ENCODE data around the gene SEMA3G. TPM values are rescaled to one million over a fixed set of nuclear protein-coding genes. Genes with fewer than 3 reads are reported as not detected.

The SEMA3G gene
- total and polyA plus RNA-seq, 11 donors: 11.4 to 29.0 (median 14.4) TPM

DNA sequence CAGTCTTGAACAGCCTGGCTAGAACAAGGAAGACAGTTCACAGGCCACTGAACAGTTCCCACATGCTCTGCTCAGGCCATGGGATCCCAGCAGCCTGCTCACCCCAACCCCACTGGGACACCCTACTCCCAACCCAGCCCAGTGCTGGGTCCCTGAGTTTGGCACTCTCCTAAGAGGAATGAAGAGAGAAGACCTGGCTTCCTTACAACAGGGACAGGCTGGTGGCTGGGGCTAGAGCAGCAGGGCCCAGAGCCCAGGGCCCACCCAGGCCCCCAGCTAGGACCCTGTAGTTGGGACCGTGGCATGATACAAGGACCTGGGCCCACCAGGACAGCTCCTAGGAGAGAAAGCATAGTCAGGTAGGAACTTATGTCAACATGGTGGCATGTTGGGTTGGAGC, 43.4 kb downstream of the SEMA3G start:
- Histone ChIP-seq H3K4me1 (peaks cover 0 to 21% (median 3%) of the 10 kb centered on the region in 12 donors), H3K27ac (no peak overlapping the region), H3K36me3 (peaks cover 0 to 70% (median 59%) of the 10 kb centered on the region in 9 donors), H3K27me3 (no peaks in the 10 kb centered on the region), H3K4me3 (no peak overlapping the region), H3K9me3 (no peaks in the 10 kb centered on the region)
- DNase-seq (peak in 2 of 5 donors; percentile 17 to 48), ATAC-seq (no peak)
- TF ChIP-seq POLR2A (IDR thresholded peaks at IDR 0.05): no peak
- TF ChIP-seq, protein P1, sequence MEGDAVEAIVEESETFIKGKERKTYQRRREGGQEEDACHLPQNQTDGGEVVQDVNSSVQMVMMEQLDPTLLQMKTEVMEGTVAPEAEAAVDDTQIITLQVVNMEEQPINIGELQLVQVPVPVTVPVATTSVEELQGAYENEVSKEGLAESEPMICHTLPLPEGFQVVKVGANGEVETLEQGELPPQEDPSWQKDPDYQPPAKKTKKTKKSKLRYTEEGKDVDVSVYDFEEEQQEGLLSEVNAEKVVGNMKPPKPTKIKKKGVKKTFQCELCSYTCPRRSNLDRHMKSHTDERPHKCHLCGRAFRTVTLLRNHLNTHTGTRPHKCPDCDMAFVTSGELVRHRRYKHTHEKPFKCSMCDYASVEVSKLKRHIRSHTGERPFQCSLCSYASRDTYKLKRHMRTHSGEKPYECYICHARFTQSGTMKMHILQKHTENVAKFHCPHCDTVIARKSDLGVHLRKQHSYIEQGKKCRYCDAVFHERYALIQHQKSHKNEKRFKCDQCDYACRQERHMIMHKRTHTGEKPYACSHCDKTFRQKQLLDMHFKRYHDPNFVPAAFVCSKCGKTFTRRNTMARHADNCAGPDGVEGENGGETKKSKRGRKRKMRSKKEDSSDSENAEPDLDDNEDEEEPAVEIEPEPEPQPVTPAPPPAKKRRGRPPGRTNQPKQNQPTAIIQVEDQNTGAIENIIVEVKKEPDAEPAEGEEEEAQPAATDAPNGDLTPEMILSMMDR (IDR thresholded peaks at IDR 0.05): no peak
- 92 to 95% (median 94%) methylated on average over 1 of the region's 1 CpG; no CpG with 5 or more reads in 1 of the 4 donors for WGBS, 4 donors
- intact Hi-C loops (cut with DNase I): loop anchor here in 4 of 10 donors (5.0 to 10.0 kb wide), 4 partner anchors 117 to 917 kb away; partner anchors contain the start of genes GLYCTK (in 1 of the 4) and TWF2 (in 1 of the 4)

DNA sequence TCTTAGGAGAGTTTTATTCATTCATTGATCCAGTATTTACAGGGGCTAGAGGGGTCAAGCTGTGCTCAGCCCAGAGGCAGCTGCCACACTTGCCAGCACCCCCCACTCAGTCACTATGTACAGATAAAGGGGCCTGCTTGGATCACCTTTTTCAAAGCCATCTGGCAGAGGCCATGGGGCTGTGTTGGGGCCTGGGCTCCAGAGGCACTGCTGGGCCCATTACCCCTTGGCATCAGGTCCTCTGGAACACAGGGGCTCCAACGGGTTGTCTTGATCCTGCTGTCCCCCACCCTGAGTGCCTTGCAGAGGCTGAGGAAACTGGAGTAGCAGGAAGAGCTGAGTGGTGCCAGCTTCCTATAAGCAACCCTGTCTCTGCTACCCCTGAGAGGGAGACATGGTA, 43.9 kb downstream of the SEMA3G start:
- intact Hi-C loops (cut with DNase I): loop anchor here in 4 of 10 donors (5.0 to 10.0 kb wide), 4 partner anchors 116 to 916 kb away; partner anchors contain the start of genes GLYCTK (in 1 of the 4) and TWF2 (in 1 of the 4)
- Histone ChIP-seq H3K27me3 (no peaks in the 10 kb centered on the region), H3K36me3 (peaks cover 0 to 65% (median 54%) of the 10 kb centered on the region in 9 donors), H3K9me3 (no peaks in the 10 kb centered on the region), H3K4me1 (peaks cover 0 to 21% (median 3%) of the 10 kb centered on the region in 12 donors), H3K4me3 (no peak overlapping the region), H3K27ac (peak overlapping the region in 1 of 12 donors; percentile 29)
- ATAC-seq: peak in 1 of 4 donors; percentile 1
- no peak for DNase-seq
- TF ChIP-seq, protein P1 (IDR thresholded peaks at IDR 0.05): no peak
- TF ChIP-seq POLR2A (IDR thresholded peaks at IDR 0.05): no peak
- WGBS, 4 donors: 50 to 86% (median 78%) methylated on average over 1 of the region's 1 CpG

DNA sequence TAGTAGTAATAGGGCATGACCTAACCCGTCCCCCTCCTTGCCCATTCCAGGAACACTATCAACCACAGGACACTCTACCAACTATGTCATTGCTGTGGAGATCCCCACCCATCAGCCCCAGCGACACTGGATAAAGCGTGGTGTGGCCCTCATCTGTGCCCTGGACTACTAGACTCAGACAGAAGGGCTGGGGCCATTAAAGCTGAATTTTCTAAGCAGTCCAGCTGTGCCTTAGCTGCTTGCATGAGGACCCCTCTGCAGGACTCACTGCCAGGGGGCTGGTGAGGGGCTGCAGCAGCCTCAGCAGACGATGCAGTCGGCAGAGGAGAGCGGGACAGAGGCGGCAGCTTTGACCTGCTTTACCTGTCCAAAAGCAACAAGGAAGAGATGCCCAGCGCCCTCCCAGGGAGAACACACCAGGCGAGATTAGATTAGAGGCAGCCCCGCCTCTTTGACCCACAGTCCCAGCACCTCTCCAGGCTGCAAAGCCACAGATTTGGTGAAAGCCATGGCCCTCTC, 44.6 kb downstream of the SEMA3G start:
- ATAC-seq (peak; percentile 18 to 80 (median 46)), DNase-seq (peak in 2 of 5 donors; percentile 25 to 40)
- TF ChIP-seq, protein P1 (IDR thresholded peaks at IDR 0.05): no peak
- no peak for TF ChIP-seq POLR2A (IDR thresholded peaks at IDR 0.05)
- H3K27ac ChIP-seq: peak overlapping the region in 4 of 12 donors; percentile 22 to 64 (median 38)
- H3K36me3 ChIP-seq: peaks cover 0 to 58% (median 47%) of the 10 kb centered on the region in 9 donors
- H3K4me3 ChIP-seq: no peak overlapping the region
- no peaks in the 10 kb centered on the region for H3K9me3 ChIP-seq
- intact Hi-C loops (cut with DNase I): loop anchor here in 4 of 10 donors (5.0 to 10.0 kb wide), 4 partner anchors 116 to 916 kb away; partner anchors contain the start of genes GLYCTK (in 1 of the 4) and TWF2 (in 1 of the 4)
- WGBS, 4 donors: 75 to 82% (median 79%) methylated on average over 10 of the region's 10 CpGs
- no peaks in the 10 kb centered on the region for H3K27me3 ChIP-seq
- peaks cover 0 to 21% (median 3%) of the 10 kb centered on the region in 12 donors for H3K4me1 ChIP-seq

DNA sequence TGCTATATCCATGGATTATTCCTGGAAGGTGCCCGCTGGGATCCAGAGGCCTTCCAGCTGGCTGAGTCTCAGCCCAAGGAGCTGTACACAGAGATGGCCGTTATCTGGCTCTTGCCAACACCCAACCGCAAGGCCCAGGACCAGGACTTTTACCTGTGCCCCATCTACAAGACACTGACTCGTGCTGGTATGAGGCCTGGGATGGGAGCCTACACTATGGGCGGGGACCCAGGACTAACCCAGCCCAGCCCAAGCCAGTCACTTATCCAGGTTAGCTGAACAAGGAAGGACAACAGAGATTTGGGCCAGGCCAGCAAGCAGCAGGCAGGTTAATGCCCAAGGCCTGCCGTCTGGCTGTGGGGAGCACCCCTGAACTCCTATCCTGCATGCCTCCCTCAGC, 45.3 kb downstream of the SEMA3G start:
- no peak for TF ChIP-seq POLR2A (IDR thresholded peaks at IDR 0.05)
- TF ChIP-seq, protein P1 (IDR thresholded peaks at IDR 0.05): no peak
- WGBS, 4 donors: 83 to 94% (median 88%) methylated on average over 1 to 6 of the region's 6 CpGs
- H3K36me3 ChIP-seq: peaks cover 0 to 52% (median 40%) of the 10 kb centered on the region in 9 donors
- DNase-seq: no peak
- no peaks in the 10 kb centered on the region for H3K9me3 ChIP-seq
- no peak overlapping the region for H3K4me3 ChIP-seq
- H3K27ac ChIP-seq: peak overlapping the region in 4 of 12 donors; percentile 46 to 64 (median 54)
- peaks cover 0 to 21% (median 3%) of the 10 kb centered on the region in 12 donors for H3K4me1 ChIP-seq
- peak in 2 of 4 donors; percentile 3 to 8 for ATAC-seq
- intact Hi-C loops (cut with DNase I): no loop called here
- H3K27me3 ChIP-seq: no peaks in the 10 kb centered on the region

Measured in heart left ventricle (tissue), 16 donors.